ENCODE results near the gene COMMD1. TPM values are rescaled to one million over a fixed set of nuclear protein-coding genes. Genes with fewer than 3 reads are reported as not detected.
"Not testable (repeated sequence)": the region's sequence is repeated elsewhere in the genome, so short reads cannot be mapped to it uniquely, and the experiment has no call there.

The COMMD1 gene
- polyA plus RNA-seq, 4 donors: 29.1 to 45.4 (median 37.5) TPM

- WGBS, 3 donors: 65 to 77% (median 72%) methylated on average over 6 of the region's 6 CpGs
- Histone ChIP-seq H3K4me3 (ENCODE audit: low read depth in 1 of 3, low read length in 3 of 3) (no peak overlapping the region), H3K27me3 (ENCODE audit: control insufficient read depth in 3 of 3, insufficient read depth in 3 of 3, low read length in 3 of 3) (no peaks in the 10 kb centered on the region), H3K36me3 (ENCODE audit: control insufficient read depth in 3 of 3, insufficient read depth in 2 of 3, low read depth in 1 of 3, low read length in 3 of 3) (peaks cover 0 to 3% (median 0%) of the 10 kb centered on the region in 3 donors), H3K4me1 (ENCODE audit: control insufficient read depth in 3 of 3, insufficient read depth in 2 of 3, low read depth in 1 of 3, low read length in 2 of 3) (no peaks in the 10 kb centered on the region), H3K27ac (ENCODE audit: low read depth in 1 of 3, low read length in 2 of 3) (no peak overlapping the region), H3K9me3 (ENCODE audit: control insufficient read depth in 2 of 2, insufficient read depth in 1 of 2, low read depth in 1 of 2, low read length in 1 of 2) (peaks cover 0 to 6% of the 10 kb centered on the region in 2 donors)
- FAIRE-seq (no peak), DNase-seq (no peak)
Observed at GRCh38 chr2:61949714-61950560, 44.5 kb downstream of the COMMD1 start.

GRCh38 chr2:61950571-61951315 lies 45.3 kb downstream of the COMMD1 start:
- no peak for FAIRE-seq
- H3K27me3 ChIP-seq (ENCODE audit: control insufficient read depth in 3 of 3, insufficient read depth in 3 of 3, low read length in 3 of 3): no peaks in the 10 kb centered on the region

GRCh38 chr2:61951881-61952280 lies 46.4 kb downstream of the COMMD1 start:
- FAIRE-seq (no peak), DNase-seq (no peak)
- Histone ChIP-seq H3K36me3 (ENCODE audit: control insufficient read depth in 3 of 3, insufficient read depth in 2 of 3, low read depth in 1 of 3, low read length in 3 of 3) (peaks cover 0 to 3% (median 0%) of the 10 kb centered on the region in 3 donors), H3K27me3 (ENCODE audit: control insufficient read depth in 3 of 3, insufficient read depth in 3 of 3, low read length in 3 of 3) (no peaks in the 10 kb centered on the region), H3K9me3 (ENCODE audit: control insufficient read depth in 2 of 2, insufficient read depth in 1 of 2, low read depth in 1 of 2, low read length in 1 of 2) (peaks cover 0 to 6% of the 10 kb centered on the region in 2 donors), H3K4me1 (ENCODE audit: control insufficient read depth in 3 of 3, insufficient read depth in 2 of 3, low read depth in 1 of 3, low read length in 2 of 3) (no peaks in the 10 kb centered on the region), H3K27ac (ENCODE audit: low read depth in 1 of 3, low read length in 2 of 3) (no peak overlapping the region), H3K4me3 (ENCODE audit: low read depth in 1 of 3, low read length in 3 of 3) (no peak overlapping the region)
- WGBS, 3 donors: 89 to 94% (median 94%) methylated on average over 2 of the region's 2 CpGs

More at GRCh38 chr2:61950571-61951315, 45.3 kb downstream of the COMMD1 start:
- Histone ChIP-seq H3K27ac (ENCODE audit: low read depth in 1 of 3, low read length in 2 of 3) (no peak overlapping the region), H3K9me3 (ENCODE audit: control insufficient read depth in 2 of 2, insufficient read depth in 1 of 2, low read depth in 1 of 2, low read length in 1 of 2) (peaks cover 0 to 6% of the 10 kb centered on the region in 2 donors), H3K36me3 (ENCODE audit: control insufficient read depth in 3 of 3, insufficient read depth in 2 of 3, low read depth in 1 of 3, low read length in 3 of 3) (peaks cover 0 to 3% (median 0%) of the 10 kb centered on the region in 3 donors), H3K4me1 (ENCODE audit: control insufficient read depth in 3 of 3, insufficient read depth in 2 of 3, low read depth in 1 of 3, low read length in 2 of 3) (no peaks in the 10 kb centered on the region), H3K4me3 (ENCODE audit: low read depth in 1 of 3, low read length in 3 of 3) (no peak overlapping the region)
- 88 to 93% (median 92%) methylated on average over 9 of the region's 9 CpGs for WGBS, 3 donors
- no peak for DNase-seq

- DNase-seq (no peak), FAIRE-seq (no peak)
- Histone ChIP-seq H3K27me3 (ENCODE audit: control insufficient read depth in 3 of 3, insufficient read depth in 3 of 3, low read length in 3 of 3) (no peaks in the 10 kb centered on the region), H3K9me3 (ENCODE audit: control insufficient read depth in 2 of 2, insufficient read depth in 1 of 2, low read depth in 1 of 2, low read length in 1 of 2) (peaks cover 0 to 6% of the 10 kb centered on the region in 2 donors), H3K4me1 (ENCODE audit: control insufficient read depth in 3 of 3, insufficient read depth in 2 of 3, low read depth in 1 of 3, low read length in 2 of 3) (no peaks in the 10 kb centered on the region), H3K4me3 (ENCODE audit: low read depth in 1 of 3, low read length in 3 of 3) (no peak overlapping the region), H3K36me3 (ENCODE audit: control insufficient read depth in 3 of 3, insufficient read depth in 2 of 3, low read depth in 1 of 3, low read length in 3 of 3) (peaks cover 0 to 3% (median 0%) of the 10 kb centered on the region in 3 donors), H3K27ac (ENCODE audit: low read depth in 1 of 3, low read length in 2 of 3) (no peak overlapping the region)
- 92 to 100% (median 100%) methylated on average over 1 of the region's 1 CpG for WGBS, 3 donors
Observed at GRCh38 chr2:61952288-61952687, 46.8 kb downstream of the COMMD1 start.

GRCh38 chr2:61954856-61955255 lies 49.4 kb downstream of the COMMD1 start:
- not testable (repeated sequence) for H3K4me3 ChIP-seq (ENCODE audit: low read depth in 1 of 3, low read length in 3 of 3); H3K9me3 ChIP-seq (ENCODE audit: control insufficient read depth in 2 of 2, insufficient read depth in 1 of 2, low read depth in 1 of 2, low read length in 1 of 2); FAIRE-seq; DNase-seq; H3K36me3 ChIP-seq (ENCODE audit: control insufficient read depth in 3 of 3, insufficient read depth in 2 of 3, low read depth in 1 of 3, low read length in 3 of 3); H3K27me3 ChIP-seq (ENCODE audit: control insufficient read depth in 3 of 3, insufficient read depth in 3 of 3, low read length in 3 of 3); H3K27ac ChIP-seq (ENCODE audit: low read depth in 1 of 3, low read length in 2 of 3); H3K4me1 ChIP-seq (ENCODE audit: control insufficient read depth in 3 of 3, insufficient read depth in 2 of 3, low read depth in 1 of 3, low read length in 2 of 3)
- WGBS, 3 donors: 85 to 88% (median 88%) methylated on average over 9 of the region's 9 CpGs

- DNase-seq (peak; percentile 20 to 86), FAIRE-seq (no peak)
- Histone ChIP-seq H3K36me3 (ENCODE audit: control insufficient read depth in 3 of 3, insufficient read depth in 2 of 3, low read depth in 1 of 3, low read length in 3 of 3) (peaks cover 0 to 3% (median 0%) of the 10 kb centered on the region in 3 donors), H3K4me1 (ENCODE audit: control insufficient read depth in 3 of 3, insufficient read depth in 2 of 3, low read depth in 1 of 3, low read length in 2 of 3) (peaks cover 4 to 6% (median 5%) of the 10 kb centered on the region in 3 donors), H3K4me3 (ENCODE audit: low read depth in 1 of 3, low read length in 3 of 3) (no peak overlapping the region), H3K27ac (ENCODE audit: low read depth in 1 of 3, low read length in 2 of 3) (peak overlapping the region in 2 of 3 donors; percentile 38 to 48), H3K27me3 (ENCODE audit: control insufficient read depth in 3 of 3, insufficient read depth in 3 of 3, low read length in 3 of 3) (no peaks in the 10 kb centered on the region), H3K9me3 (ENCODE audit: control insufficient read depth in 2 of 2, insufficient read depth in 1 of 2, low read depth in 1 of 2, low read length in 1 of 2) (peaks cover 0 to 14% of the 10 kb centered on the region in 2 donors)
- 69 to 86% (median 84%) methylated on average over 7 of the region's 7 CpGs for WGBS, 3 donors
Observed at GRCh38 chr2:61959381-61960293, 54.2 kb downstream of the COMMD1 start.

- H3K36me3 ChIP-seq (ENCODE audit: control insufficient read depth in 3 of 3, insufficient read depth in 2 of 3, low read depth in 1 of 3, low read length in 3 of 3): peaks cover 0 to 3% (median 0%) of the 10 kb centered on the region in 3 donors
- DNase-seq (no peak), FAIRE-seq (no peak)
- no peaks in the 10 kb centered on the region for H3K27me3 ChIP-seq (ENCODE audit: control insufficient read depth in 3 of 3, insufficient read depth in 3 of 3, low read length in 3 of 3)
- H3K4me1 ChIP-seq (ENCODE audit: control insufficient read depth in 3 of 3, insufficient read depth in 2 of 3, low read depth in 1 of 3, low read length in 2 of 3): peaks cover 4 to 6% (median 5%) of the 10 kb centered on the region in 3 donors
- H3K4me3 ChIP-seq (ENCODE audit: low read depth in 1 of 3, low read length in 3 of 3): no peak overlapping the region
- 92 to 96% (median 96%) methylated on average over 2 of the region's 2 CpGs for WGBS, 3 donors
- peak overlapping the region in 1 of 3 donors; percentile 78 for H3K27ac ChIP-seq (ENCODE audit: low read depth in 1 of 3, low read length in 2 of 3)
- H3K9me3 ChIP-seq (ENCODE audit: control insufficient read depth in 2 of 2, insufficient read depth in 1 of 2, low read depth in 1 of 2, low read length in 1 of 2): peaks cover 0 to 14% of the 10 kb centered on the region in 2 donors
Observed at GRCh38 chr2:61961231-61961901, 55.9 kb downstream of the COMMD1 start.
